Measurements from ENCODE around the gene ENDOU.

DNA sequence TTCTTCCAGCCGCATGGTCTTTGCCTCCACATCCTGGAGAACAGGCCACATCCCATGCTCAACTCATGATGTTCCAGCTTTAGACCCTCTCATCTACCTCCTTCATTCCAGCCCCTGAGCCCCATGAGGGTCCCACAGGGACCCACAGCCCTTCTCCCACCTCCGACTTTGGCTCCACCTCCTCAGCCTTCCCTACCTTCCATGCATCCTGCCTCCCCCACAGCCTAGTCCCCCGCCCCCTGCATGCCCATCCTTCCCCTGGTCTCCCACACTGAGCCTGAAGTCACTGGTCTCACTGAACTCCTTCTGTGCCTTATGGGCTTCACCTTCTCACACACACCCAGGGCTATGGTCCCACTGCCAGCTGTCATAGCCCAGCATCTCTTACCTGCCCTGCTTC is 23.6 kb upstream of the ENDOU start:
- TF ChIP-seq CTCF (conservative IDR thresholded peaks at IDR 0.05; ENCODE audit: low read depth, low read length) (no peak), EZH2phosphoT487 (IDR thresholded peaks at IDR 0.05; ENCODE audit: borderline replicate concordance, low read length) (no peak), EZH2 (IDR thresholded peaks at IDR 0.05; ENCODE audit: low read length, unreplicated experiment) (no peak)

Data from PC-3 (cell line).